DND-41 (cell line): ENCODE results near the gene KATNAL1.

Source experiments
- ATAC-seq: fragments of 200-7000 bp; cut with Tn5 transposase; 3 replicates; pipeline ENCODE4 v1.9.1; 2021; ENCODE audit warnings: low read depth; ENCODE audit not compliant: insufficient read depth
- DNase-seq: peaks from one replicate; pipeline ENCODE4 v3.0.0-alpha.2; 2020
- H2AFZ ChIP-seq: 2 replicates; pipeline ENCODE4 v1.6.0; 2012; ENCODE audit warnings: low read depth, low read length
- H3K27ac ChIP-seq: 2 replicates; pipeline ENCODE4 v1.5.1; 2012; ENCODE audit warnings: low read length, inconsistent platforms
- H3K27me3 ChIP-seq: fragments of 200-600 bp; sonication (generic); 2 replicates; pipeline ENCODE4 v1.6.0; 2012; ENCODE audit warnings: low read length, mild to moderate bottlenecking, inconsistent platforms; ENCODE audit not compliant: insufficient read depth, poor library complexity
- H3K36me3 ChIP-seq: 2 replicates; pipeline ENCODE4 v1.5.1; 2012; ENCODE audit warnings: low read length, inconsistent platforms; ENCODE audit not compliant: insufficient read depth
- H3K4me1 ChIP-seq: 2 replicates; pipeline ENCODE4 v1.5.1; 2012; ENCODE audit warnings: mild to moderate bottlenecking, low read length; ENCODE audit not compliant: insufficient read depth
- H3K4me2 ChIP-seq: 2 replicates; pipeline ENCODE4 v1.6.0; 2012; ENCODE audit warnings: mild to moderate bottlenecking, moderate library complexity, low read length, inconsistent platforms; ENCODE audit not compliant: insufficient read depth
- H3K4me3 ChIP-seq, 2 experiments: fragments of 200-600 bp in 1 of 2; shearing (Covaris generic) in 1 of 2; 2 replicates each; pipeline ENCODE4 v1.5.1; 2012 to 2016; ENCODE audit warnings: inconsistent platforms in 2 of 2, low read length in 2 of 2, mild to moderate bottlenecking in 2 of 2, low read depth in 1 of 2, moderate library complexity in 1 of 2
- H3K79me2 ChIP-seq: 2 replicates; pipeline ENCODE4 v1.6.0; 2012; ENCODE audit warnings: low read length, inconsistent platforms; ENCODE audit not compliant: insufficient read depth
- H3K9ac ChIP-seq: 2 replicates; pipeline ENCODE4 v1.6.0; 2012; ENCODE audit warnings: low read depth, mild to moderate bottlenecking, inconsistent platforms, low read length, moderate library complexity
- H3K9me3 ChIP-seq: 2 replicates; pipeline ENCODE4 v1.5.1; 2012; ENCODE audit warnings: low read length, moderate library complexity, mild to moderate bottlenecking, inconsistent platforms; ENCODE audit not compliant: insufficient read depth, severe bottlenecking
- H4K20me1 ChIP-seq: 2 replicates; pipeline ENCODE4 v1.6.0; 2012; ENCODE audit warnings: low read length; ENCODE audit not compliant: insufficient read depth
- EZH2 ChIP-seq: IDR thresholded peaks from 3 replicates; pipeline ENCODE4 v1.6.1; 2012; ENCODE audit warnings: borderline replicate concordance, low read depth, mild to moderate bottlenecking, moderate library complexity, low read length, inconsistent platforms; ENCODE audit not compliant: severe bottlenecking
- TF ChIP-seq, protein P1 (sequence below): IDR thresholded peaks from 2 replicates; pipeline ENCODE4 v1.5.1; 2012; ENCODE audit warnings: borderline replicate concordance, low read length, moderate library complexity, mild to moderate bottlenecking; ENCODE audit not compliant: poor library complexity, severe bottlenecking; ENCODE audit errors: extremely low read depth

Gene KATNAL1

DNA sequence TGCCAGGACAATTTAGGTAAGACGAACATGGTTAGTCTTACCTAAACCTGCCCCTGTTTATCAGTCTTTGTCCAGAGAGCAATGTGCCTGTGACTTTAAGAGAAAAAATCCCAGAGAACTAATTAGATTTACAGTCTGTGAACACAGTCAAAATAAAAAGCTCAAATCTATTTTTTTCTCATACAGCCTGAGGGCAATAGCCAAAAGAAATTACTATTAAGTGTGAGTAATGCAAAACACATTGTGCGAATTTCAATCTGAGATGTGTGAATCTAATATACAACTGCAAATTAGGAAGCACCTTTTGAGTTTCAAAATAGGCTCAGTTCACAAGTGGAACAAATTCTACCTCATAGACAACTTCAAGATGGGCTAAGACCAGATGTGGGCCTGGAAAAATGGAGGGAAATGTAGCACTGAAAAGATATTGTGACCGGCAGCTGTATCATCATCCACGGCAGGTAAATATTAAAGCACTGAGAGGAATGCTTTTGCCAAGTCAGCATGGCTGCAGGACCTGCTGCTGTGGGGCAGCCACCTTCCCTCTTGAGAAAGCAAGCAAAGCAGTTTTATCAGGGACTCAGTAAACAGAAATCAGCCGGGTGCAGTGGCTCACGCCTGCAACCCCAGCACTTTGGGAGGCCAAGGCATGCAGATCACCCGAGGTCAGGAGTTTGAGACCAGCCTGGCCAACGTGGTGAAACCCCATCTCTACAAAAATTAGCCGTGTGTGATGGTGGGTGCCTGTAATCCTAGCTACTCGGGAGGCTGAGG, 114.8 kb downstream of the KATNAL1 start:
- Histone ChIP-seq H2AFZ (no peak overlapping the region), H3K79me2 (no peaks in the 10 kb centered on the region), H3K36me3 (peaks cover 6% of the 10 kb centered on the region; the same call in 1 of the 2 replicates), H3K9ac (no peak overlapping the region), H3K27ac (no peak overlapping the region), H3K4me1 (no peaks in the 10 kb centered on the region), H3K4me2 (no peak overlapping the region), H3K4me3 (no peak overlapping the region), H3K9me3 (no peaks in the 10 kb centered on the region), H3K27me3 (no peaks in the 10 kb centered on the region), H4K20me1 (no peaks in the 10 kb centered on the region)
- DNase-seq (no peak), ATAC-seq (no peak)
- no peak for TF ChIP-seq EZH2
- TF ChIP-seq, protein P1, sequence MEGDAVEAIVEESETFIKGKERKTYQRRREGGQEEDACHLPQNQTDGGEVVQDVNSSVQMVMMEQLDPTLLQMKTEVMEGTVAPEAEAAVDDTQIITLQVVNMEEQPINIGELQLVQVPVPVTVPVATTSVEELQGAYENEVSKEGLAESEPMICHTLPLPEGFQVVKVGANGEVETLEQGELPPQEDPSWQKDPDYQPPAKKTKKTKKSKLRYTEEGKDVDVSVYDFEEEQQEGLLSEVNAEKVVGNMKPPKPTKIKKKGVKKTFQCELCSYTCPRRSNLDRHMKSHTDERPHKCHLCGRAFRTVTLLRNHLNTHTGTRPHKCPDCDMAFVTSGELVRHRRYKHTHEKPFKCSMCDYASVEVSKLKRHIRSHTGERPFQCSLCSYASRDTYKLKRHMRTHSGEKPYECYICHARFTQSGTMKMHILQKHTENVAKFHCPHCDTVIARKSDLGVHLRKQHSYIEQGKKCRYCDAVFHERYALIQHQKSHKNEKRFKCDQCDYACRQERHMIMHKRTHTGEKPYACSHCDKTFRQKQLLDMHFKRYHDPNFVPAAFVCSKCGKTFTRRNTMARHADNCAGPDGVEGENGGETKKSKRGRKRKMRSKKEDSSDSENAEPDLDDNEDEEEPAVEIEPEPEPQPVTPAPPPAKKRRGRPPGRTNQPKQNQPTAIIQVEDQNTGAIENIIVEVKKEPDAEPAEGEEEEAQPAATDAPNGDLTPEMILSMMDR, result no peak

DNA sequence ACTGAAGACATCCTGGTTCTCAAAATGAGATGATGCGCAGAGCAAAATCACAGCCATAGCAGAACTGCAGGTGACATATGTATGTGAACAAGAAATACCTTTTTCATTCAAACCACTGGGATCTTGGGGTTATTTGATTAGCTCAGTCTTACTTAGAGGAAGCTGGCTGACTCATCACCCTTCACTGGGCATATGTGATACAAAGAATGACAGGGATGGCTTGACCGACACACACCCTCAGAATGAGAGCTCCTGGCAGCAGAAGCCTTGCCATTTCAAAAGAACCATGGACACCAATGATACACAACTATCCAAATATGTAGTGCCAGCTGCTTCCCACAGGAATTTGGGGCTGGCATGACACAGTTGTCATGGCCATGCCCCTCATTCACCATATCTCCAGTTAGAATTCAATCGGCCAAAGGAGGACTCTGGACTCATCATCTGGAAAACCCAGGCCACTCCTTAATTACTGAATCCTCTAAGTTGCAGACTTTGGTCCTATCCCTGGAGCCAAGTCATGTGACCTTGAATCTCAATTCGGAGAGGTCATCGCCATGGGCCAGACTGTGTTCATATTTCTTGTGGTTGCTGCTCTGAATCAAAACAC, 115.8 kb downstream of the KATNAL1 start:
- no peaks in the 10 kb centered on the region for H3K9me3 ChIP-seq
- H3K36me3 ChIP-seq, result peaks cover 6% of the 10 kb centered on the region; the same call in 1 of the 2 replicates
- H4K20me1 ChIP-seq, result no peaks in the 10 kb centered on the region
- H3K27ac ChIP-seq, result no peak overlapping the region
- no peak overlapping the region for H3K4me3 ChIP-seq
- no peaks in the 10 kb centered on the region for H3K4me1 ChIP-seq
- H3K27me3 ChIP-seq, result no peaks in the 10 kb centered on the region
- no peaks in the 10 kb centered on the region for H3K79me2 ChIP-seq
- DNase-seq, result no peak
- no peak overlapping the region for H2AFZ ChIP-seq
- no peak for ATAC-seq
- no peak overlapping the region for H3K4me2 ChIP-seq
- TF ChIP-seq EZH2, result no peak
- TF ChIP-seq, protein P1, result no peak
- H3K9ac ChIP-seq, result no peak overlapping the region

DNA sequence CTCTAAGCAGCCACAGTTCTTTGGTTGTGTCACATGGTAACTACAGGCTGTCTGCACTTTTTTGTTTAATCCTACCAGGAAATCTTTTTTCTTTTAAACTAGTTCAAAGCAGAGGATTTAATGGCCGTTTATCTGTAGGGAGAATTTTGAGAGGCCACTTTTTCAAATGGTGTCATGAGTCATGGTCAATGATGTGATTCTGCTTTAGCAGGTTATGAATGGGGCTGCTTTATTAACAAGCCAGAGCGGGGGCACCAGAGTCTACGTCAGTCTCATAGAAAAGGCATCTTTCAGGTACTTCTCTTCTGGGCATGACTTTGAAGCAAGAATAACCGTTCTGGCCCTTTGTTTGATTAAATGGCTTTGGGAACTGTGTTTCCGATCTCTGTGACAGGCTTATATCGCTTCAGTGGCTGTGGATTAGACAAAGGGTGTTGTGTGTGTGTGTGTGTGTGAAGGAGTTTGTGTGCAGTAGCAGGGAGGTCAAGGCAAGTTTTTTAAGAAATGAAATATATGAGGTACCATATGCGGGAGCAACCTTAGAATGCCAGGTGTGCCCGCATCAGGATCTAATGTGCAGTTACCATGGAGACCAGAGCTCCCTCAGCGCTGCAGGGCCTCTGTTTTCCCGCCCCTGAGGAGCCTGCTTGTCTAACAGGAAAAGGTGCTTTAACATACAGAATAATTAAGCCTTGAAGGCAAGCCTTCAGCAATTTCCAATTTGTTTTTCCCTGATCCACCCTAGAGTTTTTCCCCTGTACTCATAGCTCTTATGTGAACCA, 120.5 kb downstream of the KATNAL1 start:
- Histone ChIP-seq H3K9me3 (peaks cover 9% of the 10 kb centered on the region), H3K79me2 (no peaks in the 10 kb centered on the region), H3K27ac (no peak overlapping the region), H3K4me3 (no peak overlapping the region), H3K27me3 (no peaks in the 10 kb centered on the region), H3K36me3 (0 out of 2 replicates have a peak, but pooled peaks cover 2% of the 10 kb centered on the region), H3K9ac (no peak overlapping the region), H3K4me2 (no peak overlapping the region), H4K20me1 (no peaks in the 10 kb centered on the region), H2AFZ (no peak overlapping the region), H3K4me1 (no peaks in the 10 kb centered on the region)
- ATAC-seq (no peak), DNase-seq (no peak)
- TF ChIP-seq, protein P1, result no peak
- TF ChIP-seq EZH2, result no peak
